Thyroid gland (tissue), 4 donors: Measurements from ENCODE around the gene KLHDC7A. TPM values are rescaled to one million over a fixed set of nuclear protein-coding genes. Genes with fewer than 3 reads are reported as not detected.

Source experiments
- DNase-seq, 2 donors: peaks; one replicate each; pipeline ENCODE4 v3.0.0-alpha.2; 2019
- H3K27ac ChIP-seq, 3 donors: fragments of 200-600 bp; sonication (generic); 1 replicate in 2 of 3; 2 replicates in 1 of 3; pipeline ENCODE4 v1.5.1; 2016 to 2019; ENCODE audit warnings: mild to moderate bottlenecking in 1 of 3, moderate library complexity in 1 of 3
- H3K27me3 ChIP-seq: fragments of 200-600 bp; sonication (generic); one replicate; pipeline ENCODE4 v1.5.1; 2019
- H3K36me3 ChIP-seq, 2 donors: fragments of 200-600 bp; sonication (generic); one replicate each; pipeline ENCODE4 v1.5.1; 2016 to 2019
- H3K4me1 ChIP-seq, 2 donors: fragments of 200-600 bp; sonication (generic); one replicate each; pipeline ENCODE4 v1.5.1; 2017 to 2019
- H3K4me3 ChIP-seq, 3 donors: fragments of 200-600 bp; sonication (generic); replicated peaks in 1 of 3; 1 replicate in 2 of 3; 2 replicates in 1 of 3; pipeline ENCODE4 v1.5.1; 2016; ENCODE audit warnings: mild to moderate bottlenecking in 1 of 3
- H3K9me3 ChIP-seq: fragments of 200-600 bp; sonication (generic); one replicate; pipeline ENCODE4 v1.5.1; 2017
- CTCF ChIP-seq, 6 experiments: fragments of 200-600 bp in 3 of 6; fragments of 450-650 bp in 3 of 6; sonication (generic) in 3 of 6; IDR thresholded peaks; one replicate each; pipeline ENCODE4 v1.5.1; 2016 to 2019; ENCODE audit warnings: antibody characterized with exemption in 6 of 6, mild to moderate bottlenecking in 2 of 6, inconsistent platforms in 1 of 6, moderate library complexity in 1 of 6
- POLR2A ChIP-seq, 2 donors: fragments of 450-650 bp; IDR thresholded peaks; one replicate each; pipeline ENCODE4 v1.6.1; 2017; ENCODE audit warnings: antibody characterized with exemption in 2 of 2, mild to moderate bottlenecking in 2 of 2, moderate library complexity in 1 of 2
- WGBS, 2 donors: methylation state at CpG; one replicate each; pipeline ENCODE4 v1.1.5; 2017; 5-methylcytosine and 5-hydroxymethylcytosine counted together
- intact Hi-C: fragments of 100-400 bp; cut with DNase I; formaldehyde crosslinking; loops from one replicate; pipeline ENCODE4 v1.15.1; 2023
- total RNA-seq, 4 donors: library from RNA; depleted of rRNA; stranded (reverse); fragments of >200 nt; gene quantifications; one replicate each; pipeline ENCODE4 v1.2.3, GENCODE V29; 2016

KLHDC7A gene
- total RNA-seq, 4 donors from 2014 or later, result 0.40 to 9.9 (median 4.7) TPM

GRCh38 chr1:18473195-18473815, 7.4 kb upstream of the KLHDC7A start:
- no peaks in the 10 kb centered on the region for H3K36me3 ChIP-seq
- intact Hi-C loops, result no loop called here
- 83 to 85% methylated on average over 11 of the region's 11 CpGs for WGBS, 2 donors
- TF ChIP-seq CTCF (IDR thresholded peaks at IDR 0.05) (no peak), POLR2A (IDR thresholded peaks at IDR 0.05) (no peak)
- H3K27me3 ChIP-seq, result no peaks in the 10 kb centered on the region
- no peaks in the 10 kb centered on the region for H3K9me3 ChIP-seq
- H3K4me3 ChIP-seq, result no peak overlapping the region
- DNase-seq, result no peak
- H3K27ac ChIP-seq, result no peak overlapping the region
- no peaks in the 10 kb centered on the region for H3K4me1 ChIP-seq

DNA sequence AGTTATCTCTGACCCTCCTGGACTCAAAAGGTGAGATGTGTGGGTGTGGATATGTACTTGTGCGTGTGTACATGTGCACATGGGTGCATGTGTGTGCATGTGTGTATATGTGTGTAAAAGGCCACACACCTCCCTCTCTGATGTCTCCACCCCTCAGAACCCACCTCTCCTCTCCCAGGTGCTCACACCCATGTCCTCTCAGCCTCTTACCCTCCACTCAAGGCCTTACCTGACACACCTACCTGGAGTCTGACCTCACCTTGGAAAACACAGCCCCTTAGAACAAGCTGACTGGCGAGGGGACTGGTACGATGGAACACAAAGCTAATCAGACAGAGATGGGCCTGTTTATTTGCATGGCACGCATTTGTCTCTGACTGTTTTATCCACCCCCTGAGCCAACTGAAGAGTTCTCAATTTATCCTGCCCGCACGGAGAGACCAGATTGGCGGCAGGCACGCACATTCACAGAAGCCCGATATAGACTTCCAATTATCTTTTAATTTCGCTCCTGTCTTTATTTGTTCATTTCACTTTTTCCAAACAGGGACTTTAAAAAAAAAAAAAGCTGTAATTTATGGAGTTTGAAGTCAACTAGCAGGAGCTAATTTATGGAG, 6.1 kb upstream of the KLHDC7A start:
- H3K4me3 ChIP-seq, result no peak overlapping the region
- H3K27me3 ChIP-seq, result no peaks in the 10 kb centered on the region
- H3K36me3 ChIP-seq, result no peaks in the 10 kb centered on the region
- intact Hi-C loops, result no loop called here
- TF ChIP-seq CTCF (IDR thresholded peaks at IDR 0.05) (no peak), POLR2A (IDR thresholded peaks at IDR 0.05) (no peak)
- H3K4me1 ChIP-seq, result peaks cover 6 to 11% of the 10 kb centered on the region in 2 donors
- DNase-seq, result no peak
- no peak overlapping the region for H3K27ac ChIP-seq
- 90 to 93% methylated on average over 10 of the region's 10 CpGs for WGBS, 2 donors
- no peaks in the 10 kb centered on the region for H3K9me3 ChIP-seq

DNA sequence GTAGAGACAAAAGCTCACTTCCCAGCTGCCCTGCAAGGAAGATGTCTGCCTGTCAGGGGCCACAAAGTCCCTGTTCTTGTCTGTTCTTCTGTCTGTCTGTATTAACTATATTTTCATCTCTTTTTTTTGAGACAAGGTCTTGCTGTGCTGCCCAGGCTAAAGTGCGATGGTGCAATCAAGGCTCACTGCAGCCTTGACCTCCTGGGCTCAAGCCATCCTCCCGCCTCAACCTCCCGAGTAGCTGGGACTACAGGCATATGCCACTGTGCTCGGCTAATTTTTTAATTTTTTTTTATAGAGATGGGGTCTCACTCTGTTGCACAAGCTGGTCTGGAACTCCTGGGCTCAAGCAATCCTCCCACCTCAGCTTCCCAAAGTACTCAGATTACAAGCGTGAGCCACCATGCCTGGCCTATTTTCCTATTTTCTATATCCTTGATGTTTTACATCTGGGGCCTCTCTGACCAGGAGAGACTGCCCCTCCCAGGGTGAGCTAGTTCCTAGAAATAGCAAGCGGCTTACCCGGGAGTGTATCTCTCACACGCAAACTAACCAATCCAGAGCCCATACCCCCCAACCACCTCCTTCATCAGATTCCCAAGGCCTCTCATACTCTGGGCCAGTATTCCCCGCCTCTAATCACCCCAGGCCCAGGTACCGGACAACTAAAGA, 5.4 kb upstream of the KLHDC7A start:
- H3K27me3 ChIP-seq, result no peaks in the 10 kb centered on the region
- no peak for TF ChIP-seq POLR2A (IDR thresholded peaks at IDR 0.05)
- no peak for TF ChIP-seq CTCF (IDR thresholded peaks at IDR 0.05)
- peaks cover 12 to 18% of the 10 kb centered on the region in 2 donors for H3K4me1 ChIP-seq
- DNase-seq, result no peak
- intact Hi-C loops, result no loop called here
- H3K9me3 ChIP-seq, result no peaks in the 10 kb centered on the region
- 81 to 85% methylated on average over 10 of the region's 10 CpGs for WGBS, 2 donors
- H3K4me3 ChIP-seq, result no peak overlapping the region
- H3K27ac ChIP-seq, result no peak overlapping the region
- H3K36me3 ChIP-seq, result no peaks in the 10 kb centered on the region

DNA sequence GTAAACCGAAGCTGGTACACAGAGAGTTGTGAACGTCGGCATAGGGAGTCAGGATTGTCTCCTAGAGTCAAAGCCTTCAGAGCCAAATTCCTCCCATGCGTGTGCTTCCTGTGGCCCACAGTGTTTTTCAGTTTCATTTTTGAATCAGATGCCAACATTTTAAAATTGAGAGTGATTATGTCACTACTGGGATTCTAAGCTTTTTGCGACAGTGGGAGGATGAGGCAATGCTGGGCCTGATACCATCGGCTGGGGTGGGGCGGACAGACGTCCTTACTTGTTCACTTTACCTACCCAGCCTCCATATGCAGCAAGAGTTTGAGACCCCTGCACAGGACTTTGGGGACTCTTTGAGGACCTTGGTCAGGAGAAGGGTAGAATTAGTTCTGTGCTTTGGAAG, 1.3 kb upstream of the KLHDC7A start:
- intact Hi-C loops, result no loop called here
- 75 to 90% methylated on average over 8 of the region's 8 CpGs for WGBS, 2 donors
- H3K4me1 ChIP-seq, result peaks cover 28 to 37% of the 10 kb centered on the region in 2 donors
- no peaks in the 10 kb centered on the region for H3K9me3 ChIP-seq
- H3K27me3 ChIP-seq, result no peaks in the 10 kb centered on the region
- H3K4me3 ChIP-seq, result no peak overlapping the region
- no peaks in the 10 kb centered on the region for H3K36me3 ChIP-seq
- TF ChIP-seq POLR2A (IDR thresholded peaks at IDR 0.05), result no peak
- TF ChIP-seq CTCF (IDR thresholded peaks at IDR 0.05), result no peak
- peak in 1 of 2 donors; percentile 4 for DNase-seq
- H3K27ac ChIP-seq, result peak overlapping the region; percentile 88 to 97 (median 94)
